Measurements from ENCODE around the gene HP. TPM values are rescaled to one million over a fixed set of nuclear protein-coding genes. Genes with fewer than 3 reads are reported as not detected.
"Not testable (repeated sequence)": the region's sequence is repeated elsewhere in the genome, so short reads cannot be mapped to it uniquely, and the experiment has no call there.

Gene HP
- total and polyA plus RNA-seq, 2 of the 8 experiments (the other 6 are each of a cell fraction or from before 2014, with no cell fraction given), result not detected

- H3K18ac ChIP-seq (ENCODE audit: extremely low read depth, low read length); H3K9ac ChIP-seq (replicated peaks in 1 of 4; ENCODE audit: extremely low read depth in 1 of 4, low read depth in 3 of 4, low read length in 3 of 4); H2AFZ ChIP-seq (ENCODE audit: low read length); H2BK120ac ChIP-seq (replicated peaks; ENCODE audit: low read depth, low read length); H4K20me1 ChIP-seq (replicated peaks in 1 of 2; ENCODE audit: control insufficient read depth in 1 of 2, insufficient read depth in 2 of 2, low read length in 2 of 2); H3K27ac ChIP-seq (ENCODE audit: low read depth, low read length); H4K91ac ChIP-seq (replicated peaks; ENCODE audit: insufficient read length, low read length); H2BK5ac ChIP-seq (ENCODE audit: low read depth, low read length); H4K8ac ChIP-seq (ENCODE audit: extremely low read depth, insufficient read depth, low read length); H4K5ac ChIP-seq (ENCODE audit: insufficient read length, low read depth, low read length); H3K79me1 ChIP-seq (ENCODE audit: low read depth, low read length); H3K23ac ChIP-seq (ENCODE audit: insufficient read length); H2BK15ac ChIP-seq (ENCODE audit: low read length); H3K79me2 ChIP-seq (ENCODE audit: control insufficient read depth in 1 of 2, insufficient read depth in 2 of 2, low read length in 2 of 2); H3K36me3 ChIP-seq (ENCODE audit: control insufficient read depth in 2 of 4, insufficient read depth in 4 of 4, low read length in 3 of 4); H3K4ac ChIP-seq (replicated peaks; ENCODE audit: insufficient read length, low read depth, low read length); H3K23me2 ChIP-seq (ENCODE audit: low read depth, low read length); H3K9me3 ChIP-seq (ENCODE audit: insufficient read depth in 2 of 2, low read depth in 1 of 2, low read length in 1 of 2); H3K27me3 ChIP-seq (replicated peaks in 1 of 4; ENCODE audit: control insufficient read depth in 3 of 4, extremely low read depth in 1 of 4, insufficient read depth in 3 of 4, low read length in 3 of 4); H2BK12ac ChIP-seq (ENCODE audit: low read depth, low read length); H2AK5ac ChIP-seq (ENCODE audit: low read depth, low read length); DNase-seq (ENCODE audit: low read depth in 1 of 2, low spot score in 2 of 2); CTCF ChIA-PET (ENCODE audit: partially characterized antibody); POLR2A ChIA-PET (ENCODE audit: partially characterized antibody); H2BK20ac ChIP-seq (ENCODE audit: low read length); H3K56ac ChIP-seq (replicated peaks; ENCODE audit: insufficient read length, low read depth, low read length); FAIRE-seq; H3K14ac ChIP-seq (ENCODE audit: insufficient read length); H3K4me1 ChIP-seq (replicated peaks in 1 of 4; ENCODE audit: control insufficient read depth in 3 of 4, insufficient read depth in 4 of 4, low read length in 3 of 4): not testable (repeated sequence)
- peak overlapping the region in 2 of 4 experiments; percentile 92 to 97; a peak in 2 of 8 replicates for H3K4me3 ChIP-seq (ENCODE audit: extremely low read depth in 1 of 4, insufficient read depth in 2 of 4, low read depth in 3 of 4, low read length in 4 of 4)
- H3K4me2 ChIP-seq (ENCODE audit: insufficient read depth in 1 of 2, low read depth in 2 of 2, low read length in 2 of 2), result peak overlapping the region; percentile 23 to 63; a peak in 3 of 4 replicates
- WGBS, 2 experiments (ENCODE audit: extremely low coverage in 1 of 2, insufficient coverage in 1 of 2, insufficient read length in 1 of 2, insufficient replicate concordance in 2 of 2, low coverage in 1 of 2, low lambda C conversion rate in 2 of 2, missing lambda C conversion rate in 1 of 2), result 90% methylated on average over 9 of the region's 9 CpGs; no CpG with 5 or more reads in 1 of the 2 experiments
These were observed 46.3 kb upstream of the HP start for GRCh38 chr16:72008065-72008423.

All from H1 (cell line).